Measurements from ENCODE around the gene EXOC6.

GRCh38 chr10:92876509-92877036, 28.3 kb downstream of the EXOC6 start:
- no peak for TF ChIP-seq CTCF (IDR thresholded peaks at IDR 0.05 in 8 of 11, conservative IDR thresholded peaks at IDR 0.05 in 3 of 11)
- TF ChIP-seq POLR2AphosphoS5 (IDR thresholded peaks at IDR 0.05) = no peak
